ENCODE results near the gene STIMATE. TPM values are rescaled to one million over a fixed set of nuclear protein-coding genes. Genes with fewer than 3 reads are reported as not detected.
A peak's percentile ranks its signal among the peaks of the same experiment; 100 is the strongest.

Gene STIMATE
- polyA plus RNA-seq, 10 donors = 6.8 to 11.3 (median 8.2) TPM

DNA sequence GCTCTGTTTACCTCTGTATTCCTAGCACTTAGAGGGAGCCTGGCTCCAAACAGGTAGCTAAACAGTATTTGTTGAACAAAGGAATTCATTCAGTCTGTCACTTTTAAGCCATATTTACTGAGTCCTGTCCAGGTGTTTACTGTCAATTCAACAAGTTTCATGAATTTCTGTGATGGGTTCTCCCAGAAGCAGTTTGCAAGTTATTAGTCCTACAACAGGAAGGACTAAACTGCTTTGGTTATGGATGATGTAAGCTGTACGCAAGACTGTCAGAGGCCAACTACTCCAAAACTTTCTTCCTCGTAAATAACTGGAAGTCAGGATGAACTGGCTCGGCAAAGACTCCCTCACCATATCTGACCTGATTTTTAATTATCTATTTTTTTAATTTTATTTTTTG is 25.1 kb downstream of the STIMATE start:
- DNase-seq = no peak

DNA sequence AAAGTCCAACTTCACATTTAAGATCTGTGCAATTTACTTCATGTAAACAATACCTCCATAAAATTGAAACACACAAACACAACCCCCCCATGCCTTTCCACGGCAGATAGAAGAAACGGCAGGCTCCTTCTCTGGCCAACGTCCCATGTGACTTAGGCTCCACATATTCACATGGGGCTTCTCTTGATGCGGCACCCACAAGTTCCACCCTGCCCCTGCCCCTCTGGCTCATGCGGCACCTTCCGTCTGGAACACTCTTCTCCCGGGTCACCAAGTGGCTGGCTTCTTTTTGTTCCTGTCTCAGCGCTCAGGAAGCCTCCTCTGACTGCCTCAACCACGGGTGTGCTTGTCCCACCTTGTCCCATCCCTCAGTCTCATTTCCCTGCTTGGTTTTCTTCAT is 25.6 kb downstream of the STIMATE start:
- no peak for DNase-seq

DNA sequence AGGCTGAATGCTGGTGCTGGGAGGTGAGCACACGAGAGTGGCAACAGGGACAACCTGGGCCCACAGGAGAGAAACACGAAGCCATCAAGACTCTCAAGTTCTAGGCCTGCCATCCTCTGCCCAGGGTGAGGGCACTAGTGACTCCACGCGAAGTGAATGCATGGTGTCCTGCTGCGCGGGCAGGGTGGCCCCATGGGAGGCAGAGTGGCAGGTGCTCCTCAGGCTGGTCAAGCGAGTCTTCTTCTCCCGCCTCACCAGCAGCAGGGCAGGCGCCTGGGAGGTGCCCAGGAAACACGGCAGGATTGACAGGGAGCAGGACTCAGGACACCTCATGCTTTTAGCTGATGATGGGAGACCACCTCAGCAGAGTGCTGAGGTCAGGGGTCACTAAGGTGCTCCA is 26.9 kb downstream of the STIMATE start:
- DNase-seq = no peak

DNA sequence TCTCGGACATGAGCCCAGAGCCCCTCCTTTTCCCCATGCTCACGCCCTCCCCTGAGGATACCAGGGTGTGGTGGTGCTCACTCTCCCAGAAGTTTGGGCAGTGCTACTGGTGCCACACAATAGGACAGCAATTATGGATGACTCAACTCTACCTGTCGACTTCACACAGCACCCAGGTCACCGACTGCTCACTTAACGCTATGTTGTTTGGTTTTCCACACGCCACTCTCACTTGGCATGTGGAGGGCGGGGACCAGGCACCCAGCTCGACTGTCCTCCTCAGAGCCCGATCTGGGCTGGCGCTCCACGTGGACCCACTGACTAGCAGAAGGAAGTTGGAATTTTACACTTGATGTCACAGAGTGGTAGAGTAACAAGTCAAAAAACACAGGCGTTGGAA is 30.9 kb downstream of the STIMATE start:
- no peak for DNase-seq

DNA sequence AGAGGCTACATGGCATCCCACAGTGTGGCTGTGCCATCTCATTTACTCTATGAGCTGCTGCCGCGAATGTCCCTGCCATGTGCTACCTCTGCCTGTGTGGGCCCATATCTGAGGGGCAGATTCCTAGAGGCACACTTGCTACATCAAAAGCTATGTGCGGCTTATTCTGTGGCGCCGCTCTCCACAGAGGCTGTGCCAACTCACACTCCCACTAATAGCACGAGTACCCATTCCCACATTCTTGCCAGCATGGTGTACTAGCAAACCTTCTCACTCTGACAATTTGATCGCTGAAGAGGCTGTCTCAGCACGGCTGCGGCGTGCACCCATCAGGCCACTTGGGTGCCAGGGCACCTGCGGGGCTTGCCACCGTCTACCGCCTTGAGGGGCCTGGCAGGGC is 31.4 kb downstream of the STIMATE start:
- no peak for DNase-seq

DNA sequence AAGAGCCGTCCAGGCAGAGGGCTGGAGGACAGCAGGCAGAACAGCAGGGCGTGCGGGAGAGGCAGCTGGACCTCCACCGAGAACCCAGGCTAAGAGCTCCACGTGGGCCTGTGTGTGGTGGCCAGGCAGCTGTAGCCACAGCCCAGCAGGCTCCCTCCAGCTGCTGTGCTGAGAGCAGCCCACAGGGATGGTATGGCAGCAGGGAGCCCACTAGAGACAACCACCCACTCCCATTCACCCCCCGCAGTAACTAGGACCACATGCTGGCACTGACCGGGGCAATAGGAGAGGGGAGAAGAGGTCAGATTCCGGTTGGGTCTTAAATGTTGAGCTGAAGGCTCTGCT is 37.0 kb downstream of the STIMATE start:
- no peak for DNase-seq

DNA sequence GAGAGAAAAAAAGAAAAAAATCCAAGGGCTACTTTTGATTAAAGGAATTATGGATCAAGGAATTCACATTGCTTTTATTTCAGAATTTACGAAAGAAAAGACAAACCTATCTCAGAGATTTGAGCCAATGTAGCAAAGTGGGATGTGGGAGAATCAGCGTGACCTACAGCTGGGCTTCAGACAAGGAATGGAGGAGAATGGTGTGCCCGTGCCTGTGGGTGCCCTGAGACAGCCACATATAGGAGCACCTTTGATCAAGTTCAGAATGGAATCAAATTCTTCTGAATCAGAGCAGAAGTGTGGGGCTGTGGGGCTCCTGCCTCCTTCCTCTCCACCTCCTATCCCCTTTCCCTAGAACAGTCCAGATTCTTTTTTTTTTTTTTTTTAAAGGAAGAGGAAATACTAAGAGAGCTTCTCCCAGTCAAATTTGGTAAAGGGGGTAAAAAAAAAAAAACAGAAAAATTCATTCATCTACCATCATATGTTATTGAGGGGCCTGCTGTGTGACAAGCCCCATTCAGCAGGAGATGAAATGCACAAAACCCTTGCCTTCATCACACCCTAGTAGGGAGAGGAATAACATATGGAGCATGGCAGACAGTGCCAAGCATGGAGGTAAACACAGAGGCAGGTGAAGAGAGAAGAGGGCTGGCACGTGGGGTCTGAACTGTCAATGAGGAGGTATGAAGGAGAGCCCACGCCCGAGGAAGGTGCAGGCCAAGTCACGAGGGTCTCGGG is 37.5 kb downstream of the STIMATE start:
- DNase-seq = no peak

DNA sequence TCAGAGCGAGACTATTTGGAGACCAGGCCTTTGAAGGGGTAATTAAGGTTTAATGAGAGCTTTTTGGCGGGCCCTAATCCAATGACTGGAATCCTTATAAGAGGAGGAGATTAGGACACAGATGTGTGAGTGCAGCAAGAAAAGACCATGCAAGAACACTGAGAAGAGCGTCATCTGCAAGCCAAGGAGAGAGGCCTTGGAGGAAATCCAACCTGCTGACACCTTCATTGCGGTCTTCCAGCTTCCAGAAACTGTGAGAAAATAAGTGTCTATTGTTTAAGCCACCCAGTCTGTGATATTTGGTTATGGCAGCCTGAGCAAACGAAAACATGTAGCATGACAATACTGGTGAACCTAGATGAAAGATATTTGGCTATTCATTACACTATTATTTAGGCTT is 39.5 kb downstream of the STIMATE start:
- DNase-seq = no peak

DNA sequence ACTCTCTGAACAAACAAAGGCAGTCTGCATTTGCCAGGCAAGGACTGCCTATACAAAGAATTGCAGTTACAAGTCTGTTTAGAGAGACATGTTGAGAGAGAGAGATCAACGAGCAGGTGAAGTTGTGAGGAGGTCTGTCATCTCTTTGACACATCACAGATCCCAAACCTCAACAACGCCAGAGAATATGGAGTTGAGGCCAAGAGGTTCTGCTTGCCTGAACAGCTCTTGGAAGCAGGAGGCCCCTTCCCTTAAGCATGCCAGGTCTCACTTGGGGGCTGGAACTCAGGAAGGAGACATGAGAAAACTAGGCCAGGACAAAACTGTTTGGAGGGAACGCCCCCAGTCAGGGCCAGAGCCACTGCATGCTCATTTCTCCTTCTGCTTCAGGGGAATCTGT is 40.2 kb downstream of the STIMATE start:
- DNase-seq = no peak

DNA sequence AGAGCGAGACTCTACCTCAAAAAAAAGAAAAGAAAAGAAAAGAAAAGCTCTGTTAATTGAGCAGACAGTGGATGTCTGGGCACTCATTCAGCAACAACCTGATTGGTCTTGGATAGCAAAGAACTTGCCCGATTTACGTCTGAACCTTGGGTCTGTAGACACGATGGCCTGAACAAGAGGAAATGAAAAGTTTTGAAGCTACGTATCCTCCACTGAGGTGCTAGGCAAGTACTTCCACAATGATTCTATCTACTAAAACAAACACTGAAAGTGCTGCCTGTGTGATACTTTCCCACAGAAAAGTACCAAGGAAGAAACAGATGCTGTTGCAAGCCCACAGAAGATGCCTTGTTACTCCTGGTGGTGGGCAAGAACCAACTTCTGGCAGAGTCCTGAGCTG is 40.7 kb downstream of the STIMATE start:
- no peak for DNase-seq

DNA sequence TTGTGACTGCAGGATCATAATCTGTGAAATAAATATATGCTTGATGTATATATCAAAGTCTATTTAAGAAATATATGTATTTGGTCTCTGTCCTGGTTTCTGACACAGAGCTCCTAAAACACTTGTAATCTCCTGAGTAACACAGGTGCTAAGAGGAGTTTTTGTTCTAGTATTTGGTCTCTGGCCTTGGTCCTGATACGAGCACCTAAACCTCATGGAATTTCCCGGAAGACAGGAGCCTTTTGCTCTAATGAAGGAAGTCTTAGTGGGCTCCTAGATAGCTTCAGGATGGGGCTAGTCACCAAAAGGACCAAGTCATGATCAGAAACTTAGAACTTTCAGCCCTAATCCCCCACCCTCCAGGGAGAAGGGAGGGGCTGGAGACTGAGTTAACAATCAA is 43.3 kb downstream of the STIMATE start:
- DNase-seq = no peak

DNA sequence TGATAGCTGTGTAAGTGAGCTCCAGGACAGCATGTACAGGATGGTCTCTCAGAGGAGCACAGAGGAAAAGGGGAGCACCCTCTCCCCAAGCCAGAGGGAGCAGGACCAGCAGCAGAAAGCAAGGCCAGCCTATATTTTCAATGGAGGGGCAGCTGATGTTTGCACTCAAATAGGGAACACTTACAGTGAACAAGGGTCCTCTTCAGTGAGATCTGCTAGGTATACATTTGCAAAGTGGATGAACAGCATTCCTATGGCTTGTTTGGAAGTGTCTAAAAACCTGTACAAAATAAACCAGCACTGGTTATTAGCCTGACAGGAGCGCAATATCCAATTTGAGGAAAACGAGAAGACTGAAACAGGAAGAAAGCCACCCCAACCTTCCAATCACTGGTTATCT is 44.9 kb downstream of the STIMATE start:
- no peak for DNase-seq

DNA sequence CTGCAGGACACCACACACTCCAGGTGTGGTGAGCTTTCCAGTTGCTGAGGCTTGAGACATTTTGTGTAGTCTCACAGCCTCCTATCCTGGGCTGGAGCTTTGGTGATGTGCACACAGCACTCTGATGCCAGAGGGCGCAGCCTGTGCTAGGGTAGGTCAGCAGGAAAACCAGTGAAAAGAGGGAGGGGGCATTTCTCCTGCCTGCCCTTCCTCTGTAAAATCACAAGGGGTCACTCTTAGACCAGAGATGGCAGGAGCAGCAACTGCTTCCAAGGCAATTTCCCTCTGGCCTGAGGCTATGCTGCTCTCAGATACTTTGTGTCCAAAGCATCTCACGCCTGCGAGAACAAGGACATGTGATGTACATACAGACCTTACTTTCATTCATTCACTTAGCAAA is 46.0 kb downstream of the STIMATE start:
- DNase-seq = no peak

DNA sequence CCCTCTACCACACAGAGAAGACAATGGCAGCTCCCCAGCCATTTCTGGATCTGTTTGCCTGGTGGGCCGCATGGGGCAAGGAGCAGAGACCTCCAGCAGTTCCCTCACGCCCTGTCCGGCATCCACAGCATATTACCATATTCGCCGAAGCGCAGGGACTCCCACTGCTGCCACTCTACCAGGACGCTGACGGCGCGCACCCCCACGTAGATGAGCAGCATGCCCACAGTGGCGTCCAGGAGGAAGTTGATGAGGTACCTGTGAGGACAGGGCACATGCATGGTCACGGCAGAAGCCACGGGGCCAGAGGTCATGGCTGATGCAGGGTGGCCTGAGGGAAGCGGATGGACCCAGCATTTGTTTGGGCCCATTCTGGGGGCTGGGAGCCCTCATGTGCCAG is 47.7 kb downstream of the STIMATE start:
- DNase-seq = no peak

DNA sequence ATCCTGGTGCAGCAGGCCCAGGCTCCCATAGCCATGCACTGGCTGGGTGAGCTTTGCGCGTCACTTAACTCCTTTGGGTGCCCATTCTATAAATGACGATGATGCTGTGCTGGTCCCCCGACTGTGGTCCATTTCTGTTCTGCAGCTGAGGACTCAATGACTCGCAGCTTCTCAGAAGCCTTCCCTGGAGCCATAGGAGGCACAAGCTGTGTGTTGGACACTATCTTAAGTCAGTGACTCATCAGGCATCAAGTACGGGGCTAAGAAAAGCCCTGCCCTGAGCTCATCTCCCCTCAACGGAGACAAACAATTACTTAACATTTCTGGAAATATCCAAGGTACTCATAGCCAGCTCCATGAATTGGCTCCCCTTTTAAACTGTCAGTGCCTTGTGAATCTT is 48.7 kb downstream of the STIMATE start:
- peak in 1 of 3 donors; percentile 52 for DNase-seq

DNA sequence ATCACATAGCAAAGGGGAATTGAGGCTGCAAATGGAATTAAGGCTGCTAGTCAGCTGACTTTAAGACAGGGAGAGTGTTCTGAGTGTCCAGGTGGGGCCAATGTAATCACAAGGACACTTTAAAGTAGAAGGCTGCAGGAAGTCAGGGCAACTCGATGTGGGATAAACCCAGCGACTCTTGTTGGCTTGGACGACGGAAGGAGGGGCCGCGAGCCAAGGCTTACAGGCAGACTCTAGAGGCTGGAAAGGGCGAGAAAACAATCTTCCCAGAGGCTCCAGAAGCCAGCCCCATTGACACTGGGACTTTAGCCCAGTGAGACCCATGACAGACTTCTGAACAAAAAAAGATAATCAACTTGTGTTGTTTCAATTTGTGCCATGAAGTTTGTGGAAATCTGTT is 49.6 kb downstream of the STIMATE start:
- no peak for DNase-seq

DNA sequence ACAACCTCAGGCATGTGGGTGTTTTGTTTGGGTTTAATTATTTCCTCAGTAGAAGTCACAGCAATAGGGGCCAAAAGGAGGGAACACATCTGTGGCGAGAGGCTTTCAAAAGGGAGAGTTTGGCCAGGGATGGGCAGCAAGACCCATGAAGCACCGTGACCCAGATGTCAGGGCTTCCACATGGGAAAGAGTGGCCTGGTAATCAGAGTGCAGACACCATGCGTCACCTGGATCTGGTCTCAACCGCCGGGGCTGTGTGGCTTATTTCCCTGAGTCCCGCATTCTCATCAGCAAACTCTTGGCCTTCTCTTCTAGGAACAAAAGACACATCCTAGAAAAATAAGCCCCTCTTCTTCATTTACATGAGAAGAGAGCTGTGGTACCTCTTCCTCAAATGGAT is 50.1 kb downstream of the STIMATE start:
- DNase-seq = no peak

DNA sequence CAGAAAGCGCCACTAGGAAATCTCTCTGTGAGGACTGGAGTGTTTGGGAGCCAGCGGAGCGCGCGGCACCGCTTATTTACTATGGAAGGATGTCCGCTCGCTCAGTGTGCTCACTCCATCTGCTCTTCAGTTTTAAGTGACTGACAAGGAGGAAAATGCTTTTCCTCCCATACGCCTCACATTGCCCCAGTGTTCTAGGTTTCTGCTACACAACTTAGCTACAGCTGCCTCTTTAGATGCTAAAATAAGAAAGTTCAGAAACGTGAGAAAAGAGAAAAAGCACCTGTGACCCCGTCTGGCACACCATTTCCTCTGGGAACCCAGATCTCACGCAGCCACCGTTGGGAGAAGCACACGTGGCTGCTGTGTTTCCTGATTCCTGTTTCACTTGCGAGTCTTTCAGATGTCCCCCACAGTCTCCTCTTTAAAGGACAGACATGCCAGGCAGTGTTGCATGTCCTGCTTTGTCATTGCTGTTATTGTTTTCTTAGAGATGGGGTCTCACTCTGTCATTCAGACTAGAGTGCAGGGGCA is 50.8 kb downstream of the STIMATE start:
- DNase-seq = no peak

DNA sequence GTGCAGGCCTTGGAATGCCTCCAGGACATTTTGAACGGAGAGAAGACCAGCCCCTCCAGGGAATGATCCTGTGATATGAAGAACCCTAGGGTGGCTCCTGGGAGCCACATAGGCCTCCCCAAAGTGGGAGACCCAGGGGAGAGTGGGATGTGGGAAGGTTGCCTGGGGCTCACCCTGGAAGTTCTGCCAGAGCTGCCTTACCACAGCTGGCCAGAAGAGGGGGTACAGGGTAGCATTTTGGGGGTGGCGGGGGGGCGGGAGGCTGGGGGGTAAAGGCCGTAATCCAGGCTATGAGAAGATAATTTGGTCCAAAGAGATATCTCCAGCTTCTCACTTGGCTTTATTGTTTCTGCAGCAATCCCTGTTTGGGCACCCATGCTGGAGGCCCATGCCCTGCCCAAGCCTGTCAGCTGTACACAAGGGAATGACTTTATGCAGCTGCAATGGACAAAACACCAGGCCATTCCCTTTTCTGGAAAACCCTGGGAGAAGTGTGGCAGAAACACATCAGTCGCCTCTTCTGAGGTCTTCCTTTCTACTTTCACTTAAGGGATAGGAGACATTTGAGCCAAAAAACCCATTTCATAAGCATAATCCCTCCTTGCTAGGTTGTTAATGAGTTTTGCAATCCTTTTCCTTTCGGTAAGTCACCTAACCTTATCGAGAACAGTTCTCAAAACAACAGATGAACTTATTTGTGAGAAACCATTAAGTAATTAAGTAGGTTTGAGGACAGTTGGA is 51.5 kb downstream of the STIMATE start:
- no peak for DNase-seq

DNA sequence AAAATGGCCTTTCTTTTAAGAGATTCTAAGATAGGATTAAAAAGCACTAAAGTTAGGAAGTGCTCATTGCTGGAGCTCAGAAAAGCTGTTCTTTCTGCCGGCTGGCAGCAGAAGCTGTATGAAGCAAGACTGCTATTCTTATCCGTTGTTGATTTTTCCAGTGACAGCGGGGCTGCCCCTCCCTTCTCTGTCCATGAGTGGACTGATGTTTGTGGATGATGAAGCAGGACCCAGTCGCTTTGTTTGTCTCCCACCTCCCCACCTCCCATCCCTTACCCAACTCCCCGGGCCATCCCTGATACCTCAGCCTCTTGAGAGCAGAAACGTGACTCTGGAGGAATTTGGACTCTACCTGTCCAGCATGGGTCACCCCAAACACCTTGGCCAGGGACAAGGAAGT is 52.2 kb downstream of the STIMATE start:
- peak in 1 of 3 donors; percentile 55 for DNase-seq

DNA sequence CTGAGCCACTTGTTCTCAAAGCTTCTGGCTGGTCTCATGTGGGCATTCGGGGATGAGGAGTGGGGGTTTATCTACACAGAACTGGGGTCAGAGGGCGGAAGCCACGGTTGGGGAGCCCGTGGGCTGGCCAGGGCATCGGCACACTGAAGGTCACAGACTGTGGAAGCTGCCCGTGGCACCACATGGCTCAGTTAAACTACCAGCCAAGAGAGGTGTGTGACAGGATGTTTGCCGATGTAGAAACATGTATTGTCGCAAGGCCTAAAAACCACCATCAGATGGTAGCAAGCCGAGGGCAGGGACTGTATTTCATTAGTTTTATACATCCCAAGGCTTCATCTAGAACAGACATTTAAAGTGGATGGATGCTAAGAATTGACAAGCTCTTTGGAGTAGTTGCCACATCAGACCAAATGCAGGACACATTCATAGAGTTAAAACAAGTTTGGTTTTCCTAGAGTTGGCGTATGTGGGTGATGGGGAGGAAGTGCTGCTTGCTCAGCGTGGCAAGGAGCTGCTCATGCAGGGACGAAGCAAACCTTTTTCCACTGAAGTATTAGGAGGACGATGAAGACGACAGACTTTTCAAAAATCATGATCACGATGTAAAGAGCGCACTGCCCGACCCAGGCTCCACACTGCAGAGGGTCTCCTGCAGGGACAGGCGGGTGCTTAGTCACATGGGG is 52.9 kb downstream of the STIMATE start:
- no peak for DNase-seq

DNA sequence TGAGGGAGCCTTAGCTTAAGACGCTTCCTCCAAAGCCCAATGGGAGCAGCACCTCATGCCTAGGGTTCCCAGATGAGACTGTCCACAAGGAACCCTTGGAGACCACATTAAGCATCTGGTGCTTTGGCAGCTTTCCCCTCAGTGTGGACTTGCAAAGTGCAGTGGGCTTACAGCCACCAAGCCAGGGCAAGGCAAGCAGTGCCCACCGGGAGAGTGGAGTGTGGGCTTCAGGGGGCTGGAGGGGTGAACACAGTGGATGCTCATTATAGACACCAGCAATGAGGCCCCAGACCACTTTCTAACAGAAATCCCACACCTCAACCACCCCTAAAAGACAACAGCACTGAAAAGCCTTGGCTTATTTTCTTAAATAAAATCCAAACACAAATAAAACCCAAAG is 53.5 kb downstream of the STIMATE start:
- DNase-seq = no peak
